HepG2 (cell line): ENCODE data around the gene SLC17A9. TPM values are rescaled to one million over a fixed set of nuclear protein-coding genes. Genes with fewer than 3 reads are reported as not detected.

Experiments used
- AGO1 ChIP-seq: fragments of 200-400 bp; formaldehyde crosslinking; IDR thresholded peaks from 2 replicates; pipeline ENCODE4 v1.6.1; 2017; ENCODE audit warnings: mild to moderate bottlenecking, low read depth, low read length, moderate library complexity; ENCODE audit not compliant: poor library complexity, severe bottlenecking
- GLI4 ChIP-seq: sonication (generic); formaldehyde crosslinking; IDR thresholded peaks from 2 replicates; pipeline ENCODE4 v1.5.1; 2020; ENCODE audit warnings: missing genetic modification reagents, mild to moderate bottlenecking, moderate library complexity, borderline replicate concordance
- MLXIP ChIP-seq: sonication (generic); formaldehyde crosslinking; IDR thresholded peaks from 2 replicates; pipeline ENCODE4 v1.9.0; 2021; ENCODE audit warnings: missing genetic modification reagents, borderline replicate concordance
- RBFOX2 ChIP-seq: fragments of 200-400 bp; formaldehyde crosslinking; IDR thresholded peaks from 2 replicates; pipeline ENCODE4 v1.6.1; 2017; ENCODE audit warnings: low read depth, mild to moderate bottlenecking, low read length
- SOX5 ChIP-seq: IDR thresholded peaks from 2 replicates; pipeline ENCODE4 v1.6.1; 2016; ENCODE audit warnings: borderline replicate concordance
- SP4 ChIP-seq: sonication (generic); formaldehyde crosslinking; IDR thresholded peaks from 2 replicates; pipeline ENCODE4 v1.8.1; 2023; ENCODE audit warnings: mild to moderate bottlenecking, missing genetic modification reagents
- TCF7L2 ChIP-seq: IDR thresholded peaks from 2 replicates; pipeline ENCODE4 v1.6.1; 2011; ENCODE audit warnings: mild to moderate bottlenecking, low read depth, low read length, moderate library complexity
- ZBTB34 ChIP-seq: sonication (generic); formaldehyde crosslinking; IDR thresholded peaks from 2 replicates; pipeline ENCODE4 v1.8.0; 2022; ENCODE audit warnings: mild to moderate bottlenecking, missing genetic modification reagents
- ZFP1 ChIP-seq: IDR thresholded peaks from 2 replicates; pipeline ENCODE4 v1.6.1; 2016
- ZKSCAN1 ChIP-seq: fragments of 150-350 bp; IDR thresholded peaks from 2 replicates; pipeline ENCODE4 v1.6.1; 2014; ENCODE audit warnings: low read length
- ZNF331 ChIP-seq: sonication (generic); formaldehyde crosslinking; IDR thresholded peaks from 2 replicates; pipeline ENCODE4 v1.4.0; 2020; ENCODE audit warnings: missing genetic modification reagents
- polyA plus RNA-seq, 8 experiments: library from polyadenylated mRNA; depleted of rRNA in 3 of 8; stranded (reverse) in 7 of 8; unstranded in 1 of 8; fragments of >200 nt; fragmentation: Illumina TruSeq in 4 of 8; extraction: Trizol in 4 of 8; gene quantifications; 2 replicates each; pipeline versions ENCODE4 v1.2.1 to v1.2.3, GENCODE V29; 2011 to 2016; ENCODE audit warnings: low read depth in 4 of 8, missing spikeins in 1 of 8, mixed read lengths in 1 of 8; ENCODE audit not compliant: insufficient read depth in 1 of 8
- total RNA-seq, 5 experiments: library from RNA; depleted of rRNA; stranded (reverse); fragments of >200 nt; fragmentation: Illumina TruSeq; extraction: Trizol; gene quantifications; 2 replicates each; pipeline ENCODE4 v1.2.3, GENCODE V29; 2016; ENCODE audit warnings: low read depth in 1 of 5
- TF ChIP-seq, protein P1 (sequence below): sonication (generic); formaldehyde crosslinking; IDR thresholded peaks from 2 replicates; pipeline ENCODE4 v1.5.1; 2020; ENCODE audit warnings: mild to moderate bottlenecking, missing genetic modification reagents, moderate library complexity
- TF ChIP-seq, protein P2 (sequence below): sonication (generic); formaldehyde crosslinking; conservative IDR thresholded peaks from 2 replicates; pipeline ENCODE4 v1.4.0; 2020; ENCODE audit warnings: missing genetic modification reagents
- TF ChIP-seq, protein P3 (sequence below): fragments of 450-650 bp; IDR thresholded peaks from 2 replicates; pipeline ENCODE4 v1.6.1; 2017; ENCODE audit warnings: mild to moderate bottlenecking

The SLC17A9 gene
- total and polyA plus RNA-seq, 2 of the 13 experiments (the other 11 are each of a cell fraction or from before 2014, with no cell fraction given) = 110 to 191 TPM

GRCh38 chr20:62929051-62929538 is 23.4 kb upstream of the SLC17A9 start (continued):
- TF ChIP-seq, protein P1, sequence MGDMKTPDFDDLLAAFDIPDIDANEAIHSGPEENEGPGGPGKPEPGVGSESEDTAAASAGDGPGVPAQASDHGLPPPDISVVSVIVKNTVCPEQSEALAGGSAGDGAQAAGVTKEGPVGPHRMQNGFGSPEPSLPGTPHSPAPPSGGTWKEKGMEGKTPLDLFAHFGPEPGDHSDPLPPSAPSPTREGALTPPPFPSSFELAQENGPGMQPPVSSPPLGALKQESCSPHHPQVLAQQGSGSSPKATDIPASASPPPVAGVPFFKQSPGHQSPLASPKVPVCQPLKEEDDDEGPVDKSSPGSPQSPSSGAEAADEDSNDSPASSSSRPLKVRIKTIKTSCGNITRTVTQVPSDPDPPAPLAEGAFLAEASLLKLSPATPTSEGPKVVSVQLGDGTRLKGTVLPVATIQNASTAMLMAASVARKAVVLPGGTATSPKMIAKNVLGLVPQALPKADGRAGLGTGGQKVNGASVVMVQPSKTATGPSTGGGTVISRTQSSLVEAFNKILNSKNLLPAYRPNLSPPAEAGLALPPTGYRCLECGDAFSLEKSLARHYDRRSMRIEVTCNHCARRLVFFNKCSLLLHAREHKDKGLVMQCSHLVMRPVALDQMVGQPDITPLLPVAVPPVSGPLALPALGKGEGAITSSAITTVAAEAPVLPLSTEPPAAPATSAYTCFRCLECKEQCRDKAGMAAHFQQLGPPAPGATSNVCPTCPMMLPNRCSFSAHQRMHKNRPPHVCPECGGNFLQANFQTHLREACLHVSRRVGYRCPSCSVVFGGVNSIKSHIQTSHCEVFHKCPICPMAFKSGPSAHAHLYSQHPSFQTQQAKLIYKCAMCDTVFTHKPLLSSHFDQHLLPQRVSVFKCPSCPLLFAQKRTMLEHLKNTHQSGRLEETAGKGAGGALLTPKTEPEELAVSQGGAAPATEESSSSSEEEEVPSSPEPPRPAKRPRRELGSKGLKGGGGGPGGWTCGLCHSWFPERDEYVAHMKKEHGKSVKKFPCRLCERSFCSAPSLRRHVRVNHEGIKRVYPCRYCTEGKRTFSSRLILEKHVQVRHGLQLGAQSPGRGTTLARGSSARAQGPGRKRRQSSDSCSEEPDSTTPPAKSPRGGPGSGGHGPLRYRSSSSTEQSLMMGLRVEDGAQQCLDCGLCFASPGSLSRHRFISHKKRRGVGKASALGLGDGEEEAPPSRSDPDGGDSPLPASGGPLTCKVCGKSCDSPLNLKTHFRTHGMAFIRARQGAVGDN (CRISPR knock-in tag) = peak; percentile 60
- TF ChIP-seq MLXIP (CRISPR knock-in tag) = no peak
- TF ChIP-seq, protein P2, sequence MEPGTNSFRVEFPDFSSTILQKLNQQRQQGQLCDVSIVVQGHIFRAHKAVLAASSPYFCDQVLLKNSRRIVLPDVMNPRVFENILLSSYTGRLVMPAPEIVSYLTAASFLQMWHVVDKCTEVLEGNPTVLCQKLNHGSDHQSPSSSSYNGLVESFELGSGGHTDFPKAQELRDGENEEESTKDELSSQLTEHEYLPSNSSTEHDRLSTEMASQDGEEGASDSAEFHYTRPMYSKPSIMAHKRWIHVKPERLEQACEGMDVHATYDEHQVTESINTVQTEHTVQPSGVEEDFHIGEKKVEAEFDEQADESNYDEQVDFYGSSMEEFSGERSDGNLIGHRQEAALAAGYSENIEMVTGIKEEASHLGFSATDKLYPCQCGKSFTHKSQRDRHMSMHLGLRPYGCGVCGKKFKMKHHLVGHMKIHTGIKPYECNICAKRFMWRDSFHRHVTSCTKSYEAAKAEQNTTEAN (CRISPR knock-in tag) = no peak
- TF ChIP-seq ZNF331 (CRISPR knock-in tag) = no peak
- no peak for TF ChIP-seq AGO1
- TF ChIP-seq ZFP1 (CRISPR knock-in tag) = no peak
- TF ChIP-seq TCF7L2 = no peak
- no peak for TF ChIP-seq SP4 (CRISPR knock-in tag)
- peak; percentile 48; the same call in 1 of the 2 replicates for TF ChIP-seq RBFOX2
- TF ChIP-seq GLI4 (CRISPR knock-in tag) = no peak
- no peak for TF ChIP-seq ZKSCAN1
- TF ChIP-seq SOX5 (CRISPR knock-in tag) = 0 out of 2 replicates have a peak, but pooled peaks have one; percentile 29
- TF ChIP-seq, protein P3, sequence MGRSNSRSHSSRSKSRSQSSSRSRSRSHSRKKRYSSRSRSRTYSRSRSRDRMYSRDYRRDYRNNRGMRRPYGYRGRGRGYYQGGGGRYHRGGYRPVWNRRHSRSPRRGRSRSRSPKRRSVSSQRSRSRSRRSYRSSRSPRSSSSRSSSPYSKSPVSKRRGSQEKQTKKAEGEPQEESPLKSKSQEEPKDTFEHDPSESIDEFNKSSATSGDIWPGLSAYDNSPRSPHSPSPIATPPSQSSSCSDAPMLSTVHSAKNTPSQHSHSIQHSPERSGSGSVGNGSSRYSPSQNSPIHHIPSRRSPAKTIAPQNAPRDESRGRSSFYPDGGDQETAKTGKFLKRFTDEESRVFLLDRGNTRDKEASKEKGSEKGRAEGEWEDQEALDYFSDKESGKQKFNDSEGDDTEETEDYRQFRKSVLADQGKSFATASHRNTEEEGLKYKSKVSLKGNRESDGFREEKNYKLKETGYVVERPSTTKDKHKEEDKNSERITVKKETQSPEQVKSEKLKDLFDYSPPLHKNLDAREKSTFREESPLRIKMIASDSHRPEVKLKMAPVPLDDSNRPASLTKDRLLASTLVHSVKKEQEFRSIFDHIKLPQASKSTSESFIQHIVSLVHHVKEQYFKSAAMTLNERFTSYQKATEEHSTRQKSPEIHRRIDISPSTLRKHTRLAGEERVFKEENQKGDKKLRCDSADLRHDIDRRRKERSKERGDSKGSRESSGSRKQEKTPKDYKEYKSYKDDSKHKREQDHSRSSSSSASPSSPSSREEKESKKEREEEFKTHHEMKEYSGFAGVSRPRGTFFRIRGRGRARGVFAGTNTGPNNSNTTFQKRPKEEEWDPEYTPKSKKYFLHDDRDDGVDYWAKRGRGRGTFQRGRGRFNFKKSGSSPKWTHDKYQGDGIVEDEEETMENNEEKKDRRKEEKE = no peak
- TF ChIP-seq ZBTB34 = no peak
